ENCODE results near the gene DZIP1L. TPM values are rescaled to one million over a fixed set of nuclear protein-coding genes. Genes with fewer than 3 reads are reported as not detected.
A peak's percentile ranks its signal among the peaks of the same experiment; 100 is the strongest.
"Not testable (repeated sequence)": the region's sequence is repeated elsewhere in the genome, so short reads cannot be mapped to it uniquely, and the experiment has no call there.

DZIP1L gene
- total RNA-seq, 1 experiment from 2014 or later, result 16.2 TPM

GRCh38 chr3:138118612-138119422 lies 3.4 kb upstream of the DZIP1L start:
- in situ Hi-C loops (cut with HindIII; ENCODE audit: low sequenced_read_pairs), result no loop called here
- DNase-seq (ENCODE audit: low spot score), result peak; percentile 85

DNA sequence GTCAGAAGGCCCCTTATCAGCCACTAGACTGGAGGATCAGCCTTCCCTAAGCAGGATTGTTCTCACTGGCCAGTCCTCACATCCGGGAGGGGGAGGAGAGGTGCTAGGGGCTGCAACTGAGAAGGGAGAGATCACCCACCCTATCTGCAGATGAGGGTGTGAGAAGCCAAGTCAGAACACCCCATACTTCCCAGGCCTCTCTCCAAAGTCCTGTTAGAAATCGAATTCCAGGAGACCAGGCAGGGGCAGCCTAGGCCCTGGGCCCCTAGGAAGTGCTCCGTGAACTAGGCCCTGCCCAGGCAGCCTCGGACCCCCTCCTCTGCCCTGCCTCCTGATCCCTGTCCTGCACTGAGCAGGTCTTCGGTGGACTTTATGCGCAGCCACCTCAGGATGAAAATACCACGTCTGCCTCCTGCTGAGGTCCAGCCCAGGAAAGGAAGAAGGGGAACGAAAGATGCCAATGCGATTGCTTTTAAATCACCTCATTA lies 933 bp downstream of the DZIP1L start:
- peak; percentile 41 for DNase-seq (ENCODE audit: low spot score)
- in situ Hi-C loops (cut with HindIII; ENCODE audit: low sequenced_read_pairs), result no loop called here

- DNase-seq (ENCODE audit: low spot score), result no peak
Measured at GRCh38 chr3:138113326-138113725, 2.1 kb downstream of the DZIP1L start.

GRCh38 chr3:138112362-138112761 lies 3.0 kb downstream of the DZIP1L start:
- in situ Hi-C loops (cut with HindIII; ENCODE audit: low sequenced_read_pairs), result no loop called here
- DNase-seq (ENCODE audit: low spot score), result no peak

More at GRCh38 chr3:138113326-138113725, 2.1 kb downstream of the DZIP1L start:
- in situ Hi-C loops (cut with HindIII; ENCODE audit: low sequenced_read_pairs), result no loop called here

GRCh38 chr3:138105598-138105997 lies 9.8 kb downstream of the DZIP1L start:
- no peak for DNase-seq (ENCODE audit: low spot score)
- in situ Hi-C loops (cut with HindIII; ENCODE audit: low sequenced_read_pairs), result no loop called here

DNA sequence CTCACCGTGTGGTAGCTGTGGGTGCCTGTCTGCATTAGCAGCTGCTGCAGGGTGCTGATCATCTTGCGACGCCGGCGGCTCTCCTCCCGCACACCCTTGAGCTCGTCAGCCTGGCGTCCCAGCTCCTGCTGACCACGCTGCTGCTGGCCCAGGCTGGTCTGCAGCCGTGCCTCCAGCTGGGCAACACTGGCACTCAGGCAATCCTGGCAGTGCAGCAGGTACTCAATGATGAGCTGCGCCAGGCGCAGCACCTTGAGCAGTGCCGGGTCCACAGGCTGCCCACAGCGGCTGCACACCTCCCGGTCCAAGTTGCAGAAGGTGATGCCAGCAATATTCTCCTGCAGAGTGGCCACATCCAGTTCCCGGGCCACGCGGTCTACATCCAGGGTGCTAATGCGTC lies 11.9 kb downstream of the DZIP1L start:
- in situ Hi-C loops (cut with HindIII; ENCODE audit: low sequenced_read_pairs), result no loop called here
- no peak for DNase-seq (ENCODE audit: low spot score)

- not testable (repeated sequence) for DNase-seq (ENCODE audit: low spot score)
Measured at GRCh38 chr3:138101351-138101940, 14.0 kb downstream of the DZIP1L start.

DNA sequence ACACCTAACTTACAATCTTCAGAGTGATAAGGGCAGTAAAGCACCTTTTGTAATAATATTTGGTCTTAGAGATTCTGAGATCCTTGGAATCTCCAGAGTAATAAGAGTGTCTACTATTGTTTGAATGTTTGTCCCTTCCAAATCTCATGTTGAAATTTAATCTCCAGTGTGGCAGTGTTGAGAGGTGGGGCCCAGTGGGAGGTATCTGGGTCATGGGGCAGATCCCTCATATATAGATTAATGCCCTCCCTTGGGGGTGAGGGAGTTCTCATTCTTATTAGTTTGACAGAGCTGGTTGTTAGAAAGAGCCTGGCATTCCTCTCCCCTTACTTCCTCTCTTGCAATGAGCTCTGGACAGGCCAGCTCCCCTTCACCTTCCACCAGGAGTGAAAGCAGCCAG lies 16.0 kb downstream of the DZIP1L start:
- no peak for DNase-seq (ENCODE audit: low spot score)
- in situ Hi-C loops (cut with HindIII; ENCODE audit: low sequenced_read_pairs), result no loop called here

More at GRCh38 chr3:138101351-138101940, 14.0 kb downstream of the DZIP1L start:
- in situ Hi-C loops (cut with HindIII; ENCODE audit: low sequenced_read_pairs), result not testable (repeated sequence)

DNA sequence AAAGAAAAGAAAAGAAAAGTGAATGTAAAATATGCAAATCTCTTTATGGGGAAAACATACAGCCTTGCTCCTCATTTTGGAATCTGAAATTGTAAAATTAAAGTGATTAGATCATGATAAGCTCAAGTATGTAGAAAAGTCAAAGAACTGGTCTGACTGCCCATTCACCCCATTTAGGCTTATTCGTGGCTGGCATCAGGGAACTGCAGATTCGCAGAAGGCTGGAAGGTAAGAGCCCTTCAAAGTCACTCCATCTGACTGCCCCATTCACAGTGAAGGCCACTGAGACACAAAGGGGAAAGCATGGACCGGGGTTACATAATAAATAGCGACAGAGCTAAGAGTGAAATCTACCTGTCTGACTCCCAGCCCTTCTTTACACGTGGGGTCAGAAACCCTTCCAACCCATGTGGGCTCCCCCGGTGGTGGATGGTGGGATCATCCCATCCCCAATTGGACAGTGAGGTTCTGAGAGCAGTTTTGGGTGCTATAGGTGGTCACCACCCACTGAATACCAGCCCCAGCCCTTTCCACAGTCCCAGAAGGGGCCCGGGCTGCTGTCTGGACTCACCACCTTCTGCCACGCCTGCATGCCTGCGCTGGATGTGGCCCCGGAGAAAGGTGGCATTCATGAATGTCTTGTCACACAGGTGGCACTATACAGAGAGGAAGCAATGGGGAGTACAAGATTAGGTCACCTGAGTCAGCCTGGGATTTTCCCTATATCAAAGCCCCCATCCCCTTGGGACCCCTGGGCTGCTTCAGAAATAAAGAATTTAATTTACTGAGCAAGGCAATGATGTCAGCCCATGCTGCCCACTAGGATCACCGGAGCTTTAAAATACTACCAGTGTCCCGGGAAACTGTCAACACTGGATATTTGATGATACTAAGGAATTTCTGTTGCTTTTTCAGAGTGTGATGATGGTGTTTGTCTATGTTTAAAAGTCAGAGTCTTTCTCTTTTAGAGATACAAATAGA lies 17.9 kb downstream of the DZIP1L start:
- in situ Hi-C loops (cut with HindIII; ENCODE audit: low sequenced_read_pairs), result no loop called here
- DNase-seq (ENCODE audit: low spot score), result no peak

DNA sequence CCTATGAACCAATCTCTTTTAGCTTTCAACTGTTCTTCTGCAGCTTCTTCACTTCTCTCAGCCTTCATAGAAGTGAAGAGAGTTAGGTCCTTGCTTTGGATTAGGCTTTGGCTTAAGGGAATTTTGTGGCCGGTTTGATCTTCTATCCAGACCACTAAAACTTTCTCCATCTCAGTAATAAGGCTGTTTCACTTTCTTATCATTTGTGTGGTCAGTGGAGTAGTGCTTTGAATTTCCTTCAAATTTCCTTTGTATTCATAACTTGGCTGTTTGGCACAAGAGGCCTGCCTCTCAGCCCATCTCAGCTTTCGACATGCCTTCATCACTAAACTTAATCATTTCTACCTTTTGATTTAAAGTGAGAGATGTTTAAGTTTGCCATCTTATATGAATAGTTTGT lies 21.7 kb downstream of the DZIP1L start:
- DNase-seq (ENCODE audit: low spot score), result no peak
- in situ Hi-C loops (cut with HindIII; ENCODE audit: low sequenced_read_pairs), result no loop called here

DNA sequence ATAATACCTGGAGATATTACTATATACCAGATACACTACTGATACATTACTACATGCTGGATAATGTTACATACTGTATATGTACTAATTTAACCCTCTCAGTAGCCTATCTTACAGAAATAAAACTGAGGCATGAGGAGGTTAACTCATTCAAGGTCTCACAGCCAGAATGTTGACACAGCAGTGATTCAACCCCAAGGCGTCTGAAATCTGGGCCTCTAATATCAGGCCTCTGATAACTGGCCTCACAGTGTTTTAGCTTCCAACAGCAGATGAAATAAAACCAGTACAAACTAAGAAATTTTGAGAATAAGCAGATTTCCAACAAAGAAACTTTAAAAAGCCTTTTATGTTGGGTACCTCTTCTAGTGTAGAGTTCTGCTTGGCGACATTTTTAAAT lies 23.4 kb downstream of the DZIP1L start:
- in situ Hi-C loops (cut with HindIII; ENCODE audit: low sequenced_read_pairs), result no loop called here
- DNase-seq (ENCODE audit: low spot score), result no peak

DNA sequence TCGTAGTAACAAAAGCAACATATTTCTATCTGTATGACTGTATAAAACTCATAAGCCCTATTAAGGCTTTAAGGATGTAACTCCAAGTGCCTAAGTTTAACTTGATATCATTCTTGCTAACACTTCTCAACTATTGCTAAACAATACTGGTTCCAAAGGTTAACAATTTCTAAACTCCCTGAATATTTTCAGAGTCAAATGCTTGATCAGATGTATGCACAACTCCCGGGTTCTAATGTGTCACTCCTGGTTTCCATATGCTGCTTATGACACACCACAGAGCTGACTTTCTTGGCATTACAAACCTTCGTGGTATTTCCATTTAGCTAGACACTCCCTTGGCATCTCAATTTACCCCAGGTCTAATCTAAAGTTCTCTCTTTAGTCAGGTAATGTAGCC lies 26.3 kb downstream of the DZIP1L start:
- in situ Hi-C loops (cut with HindIII; ENCODE audit: low sequenced_read_pairs), result no loop called here
- no peak for DNase-seq (ENCODE audit: low spot score)

DNA sequence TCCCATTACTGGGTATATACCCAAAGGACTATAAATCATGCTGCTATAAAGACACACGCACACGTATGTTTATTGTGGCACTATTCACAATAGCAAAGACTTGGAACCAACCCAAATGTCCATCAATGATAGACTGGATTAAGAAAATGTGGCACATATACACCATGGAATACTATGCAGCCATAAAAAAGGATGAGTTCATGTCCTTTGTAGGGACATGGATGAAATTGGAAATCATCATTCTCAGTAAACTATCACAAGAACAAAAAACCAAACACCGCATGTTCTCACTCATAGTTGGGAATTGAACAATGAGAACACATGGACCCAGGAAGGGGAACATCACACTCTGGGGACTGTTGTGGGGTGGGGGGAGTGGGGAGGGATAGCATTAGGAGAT lies 29.7 kb downstream of the DZIP1L start:
- DNase-seq (ENCODE audit: low spot score); in situ Hi-C loops (cut with HindIII; ENCODE audit: low sequenced_read_pairs): not testable (repeated sequence)

GRCh38 chr3:138084196-138084595 lies 31.2 kb downstream of the DZIP1L start:
- in situ Hi-C loops (cut with HindIII; ENCODE audit: low sequenced_read_pairs), result no loop called here
- no peak for DNase-seq (ENCODE audit: low spot score)

GRCh38 chr3:138082992-138083386 lies 32.4 kb downstream of the DZIP1L start:
- in situ Hi-C loops (cut with HindIII; ENCODE audit: low sequenced_read_pairs), result no loop called here

DNA sequence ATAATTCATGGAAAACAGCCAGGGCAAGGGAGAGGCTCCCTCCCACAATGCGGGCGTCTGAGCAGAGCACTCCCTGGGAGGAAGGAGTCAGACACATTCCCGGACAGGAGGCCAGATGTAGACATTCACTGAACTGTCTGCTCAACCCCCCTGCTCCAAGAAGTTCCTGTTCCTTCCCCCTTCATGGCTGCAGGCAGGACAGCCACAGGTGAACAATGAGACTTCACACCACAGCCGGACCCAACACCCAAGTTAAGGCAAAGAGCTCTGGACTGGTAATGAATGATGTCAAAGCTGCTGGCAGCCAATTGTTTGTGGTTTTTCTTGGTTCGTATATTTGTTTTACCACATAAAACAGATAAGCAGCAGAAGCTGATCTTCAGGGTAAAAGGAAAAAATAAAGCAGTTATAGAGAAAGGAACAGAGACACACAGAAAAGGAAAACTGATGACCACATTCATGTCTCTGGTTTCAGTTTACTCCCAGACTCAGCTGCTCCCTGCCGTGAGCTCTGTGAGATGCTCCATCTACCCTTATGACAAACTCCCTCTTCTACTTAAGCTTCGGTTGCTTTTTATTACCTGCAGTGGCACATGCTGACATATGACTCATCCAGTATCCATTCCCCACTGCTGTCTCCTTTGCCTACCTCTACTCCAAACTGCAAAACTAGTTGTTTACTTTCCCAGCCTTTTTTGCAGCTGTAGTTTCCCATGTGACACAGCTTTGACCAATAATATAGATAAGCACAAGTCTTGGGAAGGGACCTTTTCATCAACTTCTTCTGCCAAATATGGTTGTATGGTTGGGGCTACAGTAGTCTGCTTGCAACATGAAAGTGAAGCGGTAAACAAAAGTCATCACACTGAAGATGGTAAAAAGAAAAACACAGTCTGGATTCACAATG lies 33.1 kb downstream of the DZIP1L start:
- DNase-seq (ENCODE audit: low spot score), result no peak
- in situ Hi-C loops (cut with HindIII; ENCODE audit: low sequenced_read_pairs), result no loop called here

More at GRCh38 chr3:138082992-138083386, 32.4 kb downstream of the DZIP1L start:
- no peak for DNase-seq (ENCODE audit: low spot score)

DNA sequence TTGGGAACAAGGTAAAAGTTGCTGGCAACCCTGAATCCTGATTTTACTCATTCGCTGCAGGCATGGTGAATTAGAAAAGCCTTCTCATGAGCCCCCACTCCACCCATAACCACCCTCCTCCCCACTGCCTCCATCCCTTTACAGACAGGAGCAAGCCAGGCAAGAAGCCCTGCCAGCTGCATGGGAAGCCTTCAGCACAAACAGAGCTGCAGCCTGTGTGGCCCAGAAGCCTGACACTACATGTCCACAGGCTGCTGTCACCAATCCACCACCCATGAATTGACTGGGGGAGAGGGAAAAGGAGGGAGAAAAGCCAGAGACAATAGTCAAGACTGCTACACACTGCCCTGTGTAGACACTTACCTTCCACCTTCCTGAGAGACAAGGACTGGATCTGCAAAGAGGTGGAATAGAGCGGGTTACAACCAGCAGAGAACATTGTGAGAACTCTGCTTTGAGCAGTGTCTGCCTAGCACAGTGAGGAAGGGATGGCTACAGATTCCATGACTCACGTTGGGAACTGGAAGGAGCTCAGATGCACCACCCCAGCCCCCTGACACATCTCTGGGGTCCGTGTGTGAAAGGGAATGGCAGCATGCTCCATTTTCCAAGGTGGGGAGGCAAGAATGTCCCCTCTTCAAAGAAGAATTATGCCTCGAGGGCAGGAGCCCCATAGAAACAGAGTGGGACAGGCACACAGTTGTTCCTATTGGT lies 33.9 kb downstream of the DZIP1L start:
- in situ Hi-C loops (cut with HindIII; ENCODE audit: low sequenced_read_pairs), result no loop called here
- DNase-seq (ENCODE audit: low spot score), result no peak

GRCh38 chr3:138079901-138080300 lies 35.5 kb downstream of the DZIP1L start:
- DNase-seq (ENCODE audit: low spot score), result no peak
- in situ Hi-C loops (cut with HindIII; ENCODE audit: low sequenced_read_pairs), result no loop called here
